ENCODE data around the gene INKA1. TPM values are rescaled to one million over a fixed set of nuclear protein-coding genes. Genes with fewer than 3 reads are reported as not detected.
"Not testable (repeated sequence)": the region's sequence is repeated elsewhere in the genome, so short reads cannot be mapped to it uniquely, and the experiment has no call there.

INKA1 gene
- total RNA-seq, 1 donor = 5.8 TPM

GRCh38 chr3:49779358-49780079, 23.5 kb upstream of the INKA1 start:
- no peak for TF ChIP-seq CTCF (IDR thresholded peaks at IDR 0.05; ENCODE audit: extremely low read depth, low read depth, low read length)
- Histone ChIP-seq H3K4me1 (ENCODE audit: insufficient read depth, low read length) (peaks cover 5% of the 10 kb centered on the region), H3K27ac (ENCODE audit: low read depth, low read length) (no peak overlapping the region), H3K4me3 (ENCODE audit: insufficient read depth, low read length) (no peak overlapping the region), H2AFZ (ENCODE audit: low read length) (no peak overlapping the region), H3K79me2 (ENCODE audit: insufficient read depth, low read length) (peaks cover 97% of the 10 kb centered on the region), H4K20me1 (ENCODE audit: insufficient read depth, low read length) (peaks cover 48% of the 10 kb centered on the region), H3K27me3 (ENCODE audit: insufficient read depth, low read length) (no peaks in the 10 kb centered on the region), H3K9me3 (ENCODE audit: low read depth, low read length) (no peaks in the 10 kb centered on the region), H3K4me2 (ENCODE audit: insufficient read depth, low read length) (no peak overlapping the region), H3K36me3 (ENCODE audit: insufficient read depth, low read length) (peaks cover 50% of the 10 kb centered on the region)
- DNase-seq (ENCODE audit: insufficient read length, low spot score, missing footprints) = peak; percentile 29

GRCh38 chr3:49780080-49780974, 22.7 kb upstream of the INKA1 start:
- Histone ChIP-seq H3K79me2 (ENCODE audit: insufficient read depth, low read length) (peaks cover 97% of the 10 kb centered on the region), H3K27me3 (ENCODE audit: insufficient read depth, low read length) (no peaks in the 10 kb centered on the region), H3K36me3 (ENCODE audit: insufficient read depth, low read length) (peaks cover 45% of the 10 kb centered on the region), H3K4me2 (ENCODE audit: insufficient read depth, low read length) (no peak overlapping the region), H3K27ac (ENCODE audit: low read depth, low read length) (no peak overlapping the region), H4K20me1 (ENCODE audit: insufficient read depth, low read length) (peaks cover 40% of the 10 kb centered on the region), H3K4me3 (ENCODE audit: insufficient read depth, low read length) (no peak overlapping the region), H3K9me3 (ENCODE audit: low read depth, low read length) (no peaks in the 10 kb centered on the region), H3K4me1 (ENCODE audit: insufficient read depth, low read length) (peaks cover 11% of the 10 kb centered on the region), H2AFZ (ENCODE audit: low read length) (no peak overlapping the region)
- TF ChIP-seq CTCF (IDR thresholded peaks at IDR 0.05; ENCODE audit: extremely low read depth, low read depth, low read length) = no peak
- peak; percentile 21 for DNase-seq (ENCODE audit: insufficient read length, low spot score, missing footprints)

GRCh38 chr3:49780975-49781365, 22.1 kb upstream of the INKA1 start:
- H2AFZ ChIP-seq (ENCODE audit: low read length); H3K27me3 ChIP-seq (ENCODE audit: insufficient read depth, low read length); DNase-seq (ENCODE audit: insufficient read length, low spot score, missing footprints); H3K27ac ChIP-seq (ENCODE audit: low read depth, low read length); H3K9me3 ChIP-seq (ENCODE audit: low read depth, low read length); H3K4me3 ChIP-seq (ENCODE audit: insufficient read depth, low read length); H3K4me2 ChIP-seq (ENCODE audit: insufficient read depth, low read length): not testable (repeated sequence)
- Histone ChIP-seq H4K20me1 (ENCODE audit: insufficient read depth, low read length) (peaks cover 38% of the 10 kb centered on the region), H3K4me1 (ENCODE audit: insufficient read depth, low read length) (peaks cover 13% of the 10 kb centered on the region), H3K36me3 (ENCODE audit: insufficient read depth, low read length) (peaks cover 39% of the 10 kb centered on the region), H3K79me2 (ENCODE audit: insufficient read depth, low read length) (peaks cover 97% of the 10 kb centered on the region)

- peak; percentile 14 for DNase-seq (ENCODE audit: insufficient read length, low spot score, missing footprints)
- Histone ChIP-seq H3K79me2 (ENCODE audit: insufficient read depth, low read length) (peaks cover 95% of the 10 kb centered on the region), H3K27me3 (ENCODE audit: insufficient read depth, low read length) (no peaks in the 10 kb centered on the region), H3K4me2 (ENCODE audit: insufficient read depth, low read length) (no peak overlapping the region), H2AFZ (ENCODE audit: low read length) (no peak overlapping the region), H3K9me3 (ENCODE audit: low read depth, low read length) (no peaks in the 10 kb centered on the region), H3K36me3 (ENCODE audit: insufficient read depth, low read length) (peaks cover 37% of the 10 kb centered on the region), H3K27ac (ENCODE audit: low read depth, low read length) (no peak overlapping the region), H3K4me1 (ENCODE audit: insufficient read depth, low read length) (peaks cover 13% of the 10 kb centered on the region), H3K4me3 (ENCODE audit: insufficient read depth, low read length) (no peak overlapping the region), H4K20me1 (ENCODE audit: insufficient read depth, low read length) (peaks cover 37% of the 10 kb centered on the region)
- TF ChIP-seq CTCF (IDR thresholded peaks at IDR 0.05; ENCODE audit: extremely low read depth, low read depth, low read length) = no peak
Measured at GRCh38 chr3:49781415-49782199, 21.5 kb upstream of the INKA1 start.

- H3K9me3 ChIP-seq (ENCODE audit: low read depth, low read length); H3K4me3 ChIP-seq (ENCODE audit: insufficient read depth, low read length); H2AFZ ChIP-seq (ENCODE audit: low read length); H3K4me2 ChIP-seq (ENCODE audit: insufficient read depth, low read length); H3K27ac ChIP-seq (ENCODE audit: low read depth, low read length); DNase-seq (ENCODE audit: insufficient read length, low spot score, missing footprints); H3K27me3 ChIP-seq (ENCODE audit: insufficient read depth, low read length): not testable (repeated sequence)
- H3K36me3 ChIP-seq (ENCODE audit: insufficient read depth, low read length) = peaks cover 32% of the 10 kb centered on the region
- peaks cover 89% of the 10 kb centered on the region for H3K79me2 ChIP-seq (ENCODE audit: insufficient read depth, low read length)
- H3K4me1 ChIP-seq (ENCODE audit: insufficient read depth, low read length) = peaks cover 19% of the 10 kb centered on the region
- peaks cover 37% of the 10 kb centered on the region for H4K20me1 ChIP-seq (ENCODE audit: insufficient read depth, low read length)
Measured at GRCh38 chr3:49782277-49782676, 20.8 kb upstream of the INKA1 start.
